PFSK-1 (cell line): ENCODE results near the gene ERGIC1.

Source experiments
- FOXP2 ChIP-seq: optimal IDR thresholded peaks from 2 replicates; pipeline ENCODE3; 2011; ENCODE audit warnings: borderline replicate concordance, control low read depth, inconsistent platforms; ENCODE audit not compliant: insufficient read depth; ENCODE audit errors: extremely low read length, extremely low read depth
- POLR2AphosphoS5 ChIP-seq: IDR thresholded peaks from 2 replicates; pipeline ENCODE4 v1.6.1; 2012; ENCODE audit warnings: low read depth, mild to moderate bottlenecking, control low read depth, low read length, moderate library complexity
- REST ChIP-seq, 2 experiments: IDR thresholded peaks; 2 replicates each; pipeline versions ENCODE4 v1.6.1 to v1.8.0; 2011 to 2012; ENCODE audit warnings: low read depth in 2 of 2, low read length in 2 of 2, control low read depth in 1 of 2, inconsistent platforms in 1 of 2, mild to moderate bottlenecking in 1 of 2, moderate library complexity in 1 of 2; ENCODE audit not compliant: insufficient read depth in 1 of 2
- SIN3A ChIP-seq: IDR thresholded peaks from 2 replicates; pipeline ENCODE4 v1.6.1; 2012; ENCODE audit warnings: mild to moderate bottlenecking, low read length, moderate library complexity, borderline replicate concordance; ENCODE audit not compliant: insufficient read depth
- TAF1 ChIP-seq: IDR thresholded peaks from 2 replicates; pipeline ENCODE4 v1.6.1; 2012; ENCODE audit warnings: low read length, control low read depth, borderline replicate concordance; ENCODE audit not compliant: insufficient read depth

Gene ERGIC1

GRCh38 chr5:172990776-172991175 is 156.7 kb downstream of the ERGIC1 start:
- TF ChIP-seq FOXP2 (no peak), REST (IDR thresholded peaks at IDR 0.05; ENCODE audit: insufficient read depth in 1 of 2, low read depth in 2 of 2, low read length in 2 of 2) (no peak)

DNA sequence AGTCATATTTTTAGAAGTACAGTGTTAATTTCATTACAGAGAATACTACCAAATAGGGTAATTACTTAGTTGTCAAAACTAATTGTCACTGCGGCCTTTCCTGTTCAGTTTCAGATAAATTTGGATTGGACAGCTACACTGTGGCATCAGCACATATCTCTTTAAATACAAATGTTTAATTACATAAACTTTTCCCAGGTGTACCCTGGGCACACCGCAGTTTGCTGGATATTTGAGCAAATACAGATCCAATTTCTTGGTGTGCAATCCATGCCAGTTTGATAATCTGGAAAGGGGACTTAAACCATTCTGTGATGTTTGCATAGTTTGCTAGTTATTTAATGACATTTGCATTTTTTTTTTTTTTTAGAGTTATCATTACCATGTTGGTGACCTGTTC is 160.4 kb downstream of the ERGIC1 start:
- TF ChIP-seq TAF1 (no peak), REST (IDR thresholded peaks at IDR 0.05; ENCODE audit: insufficient read depth in 1 of 2, low read depth in 2 of 2, low read length in 2 of 2) (no peak), POLR2AphosphoS5 (no peak), SIN3A (no peak), FOXP2 (no peak)

GRCh38 chr5:172999372-172999973 is 165.4 kb downstream of the ERGIC1 start:
- TF ChIP-seq REST (IDR thresholded peaks at IDR 0.05; ENCODE audit: insufficient read depth in 1 of 2, low read depth in 2 of 2, low read length in 2 of 2): no peak
- no peak for TF ChIP-seq SIN3A
- TF ChIP-seq POLR2AphosphoS5: no peak
- TF ChIP-seq TAF1: no peak
- no peak for TF ChIP-seq FOXP2

DNA sequence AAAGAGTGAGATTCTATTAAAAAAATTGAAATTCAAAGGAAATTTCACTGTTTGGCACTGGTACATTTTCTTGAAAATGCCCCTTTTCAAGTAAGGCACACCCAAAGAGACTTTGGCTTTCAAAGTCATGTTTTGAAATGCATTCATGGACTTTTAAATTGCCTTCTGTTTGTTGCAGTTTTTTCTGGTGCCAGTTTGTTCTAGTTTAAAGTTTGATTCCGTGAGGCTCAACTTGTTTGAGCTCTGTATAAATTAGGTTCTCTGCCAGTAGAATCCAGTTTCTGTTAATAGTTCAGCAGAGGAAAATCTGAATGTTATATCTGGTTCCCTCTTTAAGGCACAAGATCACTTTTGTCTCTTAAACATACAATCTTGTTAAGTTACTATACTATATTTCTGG is 165.9 kb downstream of the ERGIC1 start:
- TF ChIP-seq FOXP2 (no peak), REST (IDR thresholded peaks at IDR 0.05; ENCODE audit: insufficient read depth in 1 of 2, low read depth in 2 of 2, low read length in 2 of 2) (no peak), POLR2AphosphoS5 (no peak), SIN3A (no peak), TAF1 (no peak)

DNA sequence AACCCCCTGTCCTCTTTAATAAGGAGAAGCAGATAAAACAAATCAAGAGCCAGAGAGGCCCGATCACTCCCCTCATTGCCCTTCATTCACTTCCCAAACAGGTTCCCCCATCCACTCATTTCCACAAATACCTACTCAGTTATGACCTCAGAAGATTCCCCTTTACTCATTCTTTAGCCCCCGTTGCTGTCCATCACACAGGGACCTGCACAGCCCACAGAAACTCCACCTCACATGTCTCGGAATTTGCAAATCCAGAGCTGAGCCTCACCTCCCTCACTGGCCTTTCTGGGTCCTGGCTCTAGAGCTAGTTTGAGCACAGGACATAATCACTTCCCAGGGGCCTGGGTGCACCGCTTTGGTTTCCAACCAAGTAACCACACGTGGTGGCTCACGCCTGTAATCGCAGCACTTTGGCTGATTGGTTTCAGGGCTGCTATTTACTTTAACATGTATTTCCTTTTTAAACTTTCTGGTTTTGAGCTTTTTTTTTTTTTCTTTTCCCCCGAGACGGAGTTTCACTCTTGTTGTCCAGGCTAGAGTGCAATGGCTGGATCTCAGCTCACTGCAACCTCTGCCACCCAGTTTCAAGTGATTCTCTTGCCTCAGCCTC is 167.3 kb downstream of the ERGIC1 start:
- no peak for TF ChIP-seq FOXP2
- TF ChIP-seq TAF1: no peak
- no peak for TF ChIP-seq POLR2AphosphoS5
- no peak for TF ChIP-seq REST (IDR thresholded peaks at IDR 0.05; ENCODE audit: insufficient read depth in 1 of 2, low read depth in 2 of 2, low read length in 2 of 2)
- TF ChIP-seq SIN3A: no peak
